Liver (tissue), 9 donors: ENCODE data around the gene POC1A. TPM values are rescaled to one million over a fixed set of nuclear protein-coding genes. Genes with fewer than 3 reads are reported as not detected.
A peak's percentile ranks its signal among the peaks of the same experiment; 100 is the strongest.

Experiments used
- DNase-seq: peaks from one replicate; pipeline ENCODE4 v3.0.0-alpha.2; 2017; ENCODE audit warnings: low spot score
- H3K27ac ChIP-seq, 2 donors: one replicate each; pipeline ENCODE4 v1.7.0; 2013; ENCODE audit warnings: inconsistent platforms in 2 of 2, low read length in 2 of 2, control low read depth in 1 of 2, low read depth in 1 of 2, mild to moderate bottlenecking in 1 of 2
- H3K27me3 ChIP-seq, 4 donors: one replicate each; pipeline versions ENCODE4 v1.6.1 to v1.7.0; 2013; ENCODE audit warnings: low read length in 3 of 4, inconsistent platforms in 1 of 4, mild to moderate bottlenecking in 1 of 4, moderate library complexity in 1 of 4; ENCODE audit not compliant: control insufficient read depth in 4 of 4, insufficient read depth in 4 of 4
- H3K36me3 ChIP-seq, 4 donors: one replicate each; pipeline versions ENCODE4 v1.6.1 to v1.7.0; 2013; ENCODE audit warnings: low read length in 3 of 4, mild to moderate bottlenecking in 3 of 4, low read depth in 1 of 4, moderate library complexity in 1 of 4; ENCODE audit not compliant: control insufficient read depth in 4 of 4, insufficient read depth in 3 of 4
- H3K4me1 ChIP-seq, 4 donors: one replicate each; pipeline versions ENCODE4 v1.6.1 to v1.7.0; 2013; ENCODE audit warnings: low read length in 3 of 4, mild to moderate bottlenecking in 3 of 4, moderate library complexity in 1 of 4; ENCODE audit not compliant: control insufficient read depth in 4 of 4, insufficient read depth in 4 of 4
- H3K4me3 ChIP-seq, 3 donors: one replicate each; pipeline versions ENCODE4 v1.6.1 to v1.7.0; 2013; ENCODE audit warnings: low read length in 3 of 3, control low read depth in 1 of 3, low read depth in 1 of 3, mild to moderate bottlenecking in 1 of 3
- H3K9ac ChIP-seq, 2 donors: one replicate each; pipeline ENCODE4 v1.7.0; 2013; ENCODE audit warnings: low read length in 2 of 2, mild to moderate bottlenecking in 2 of 2, moderate library complexity in 2 of 2, control low read depth in 1 of 2, low read depth in 1 of 2
- H3K9me3 ChIP-seq, 4 donors: one replicate each; pipeline versions ENCODE4 v1.6.1 to v1.7.0; 2013; ENCODE audit warnings: low read length in 3 of 4; ENCODE audit not compliant: control insufficient read depth in 4 of 4
- ATF3 ChIP-seq: IDR thresholded peaks from 2 replicates; pipeline ENCODE4 v1.6.1; 2016; ENCODE audit warnings: antibody characterized with exemption
- CTCF ChIP-seq: fragments of 150-350 bp; IDR thresholded peaks from 2 replicates; pipeline ENCODE4 v1.5.1; 2017; ENCODE audit warnings: improper control_type of control experiment, low read depth, low read length; ENCODE audit not compliant: missing input control
- EGR1 ChIP-seq, 2 donors: IDR thresholded peaks; 2 replicates each; pipeline ENCODE4 v1.6.1; 2016 to 2018; ENCODE audit warnings: antibody characterized with exemption in 2 of 2, low read depth in 2 of 2
- FOXA1 ChIP-seq: IDR thresholded peaks from 2 replicates; pipeline ENCODE4 v1.6.1; 2016; ENCODE audit warnings: antibody characterized with exemption
- FOXA2 ChIP-seq: IDR thresholded peaks from 2 replicates; pipeline ENCODE4 v1.6.1; 2016; ENCODE audit warnings: antibody characterized with exemption
- GABPA ChIP-seq, 2 donors: IDR thresholded peaks in 1 of 2; conservative IDR thresholded peaks in 1 of 2; 2 replicates each; pipeline ENCODE4 v1.6.1; 2016; ENCODE audit warnings: antibody characterized with exemption in 2 of 2, mild to moderate bottlenecking in 1 of 2, moderate library complexity in 1 of 2
- HNF4A ChIP-seq, 2 donors: conservative IDR thresholded peaks; 2 replicates each; pipeline ENCODE4 v1.6.1; 2016; ENCODE audit warnings: antibody characterized with exemption in 2 of 2, mild to moderate bottlenecking in 2 of 2
- HNF4G ChIP-seq: IDR thresholded peaks from 2 replicates; pipeline ENCODE4 v1.6.1; 2016; ENCODE audit warnings: antibody characterized with exemption
- JUND ChIP-seq, 2 donors: IDR thresholded peaks; 2 replicates each; pipeline ENCODE4 v1.6.1; 2016; ENCODE audit warnings: antibody characterized with exemption in 2 of 2
- MAX ChIP-seq: IDR thresholded peaks from 2 replicates; pipeline ENCODE4 v1.6.1; 2016; ENCODE audit warnings: antibody characterized with exemption
- NR2F2 ChIP-seq: IDR thresholded peaks from 2 replicates; pipeline ENCODE4 v1.6.1; 2016; ENCODE audit warnings: antibody characterized with exemption
- RAD21 ChIP-seq, 2 donors: IDR thresholded peaks; 2 replicates each; pipeline ENCODE4 v1.6.1; 2016; ENCODE audit warnings: antibody characterized with exemption in 2 of 2, mild to moderate bottlenecking in 2 of 2
- REST ChIP-seq: IDR thresholded peaks from 2 replicates; pipeline ENCODE4 v1.6.1; 2016; ENCODE audit warnings: antibody characterized with exemption, mild to moderate bottlenecking
- RXRA ChIP-seq, 2 donors: IDR thresholded peaks; 2 replicates each; pipeline ENCODE4 v1.6.1; 2017 to 2018; ENCODE audit warnings: antibody characterized with exemption in 2 of 2, mild to moderate bottlenecking in 1 of 2
- SP1 ChIP-seq: IDR thresholded peaks from 2 replicates; pipeline ENCODE4 v1.6.1; 2018; ENCODE audit warnings: antibody characterized with exemption, mild to moderate bottlenecking
- TAF1 ChIP-seq: conservative IDR thresholded peaks from 2 replicates; pipeline ENCODE4 v1.6.1; 2016; ENCODE audit warnings: antibody characterized with exemption, mild to moderate bottlenecking
- YY1 ChIP-seq: IDR thresholded peaks from 2 replicates; pipeline ENCODE4 v1.6.1; 2016; ENCODE audit warnings: antibody characterized with exemption, mild to moderate bottlenecking
- ZBTB33 ChIP-seq: IDR thresholded peaks from 2 replicates; pipeline ENCODE4 v1.6.1; 2016; ENCODE audit warnings: antibody characterized with exemption
- WGBS: extraction: QIAGEN DNeasy Blood & Tissue Kit; methylation state at CpG from one replicate; pipeline ENCODE4 v1.1.7; 2013; 5-methylcytosine and 5-hydroxymethylcytosine counted together
- polyA plus RNA-seq, 2 donors: library from polyadenylated mRNA; stranded (reverse) in 1 of 2; unstranded in 1 of 2; fragments of 200-250 nt in 1 of 2; fragments of >200 nt in 1 of 2; fragmentation: Nextera tagmentation in 1 of 2; extraction: Ambion mirVana in 1 of 2; gene quantifications; one replicate each; pipeline versions ENCODE4 v1.2.1 to v1.2.3, GENCODE V29; 2013 to 2015
- total RNA-seq, 2 donors: library from RNA; depleted of rRNA; stranded (reverse); fragments of >200 nt; gene quantifications; one replicate each; pipeline ENCODE4 v1.2.3, GENCODE V29; 2014
- donor health status: healthy.
- donor health status: healthy.
- donor health status: healthy.
- donor health status: healthy.
- donor health status: healthy.

Gene POC1A
- total and polyA plus RNA-seq, 4 donors = 1.4 to 12.7 (median 4.8) TPM

GRCh38 chr3:52185311-52185710 is 31.1 kb upstream of the POC1A start:
- peaks cover 17 to 46% (median 28%) of the 10 kb centered on the region in 4 donors for H3K4me1 ChIP-seq
- H3K36me3 ChIP-seq = no peaks in the 10 kb centered on the region
- DNase-seq = peak; percentile 29
- H3K9me3 ChIP-seq = no peaks in the 10 kb centered on the region
- 96% methylated on average over 6 of the region's 6 CpGs for WGBS
- TF ChIP-seq HNF4A (conservative IDR thresholded peaks at IDR 0.05) = no peak
- TF ChIP-seq CTCF = no peak
- TF ChIP-seq ZBTB33 = no peak
- no peak for TF ChIP-seq YY1
- TF ChIP-seq ATF3 = no peak
- no peak for TF ChIP-seq NR2F2
- no peak for TF ChIP-seq GABPA (IDR thresholded peaks at IDR 0.05 in 1 of 2, conservative IDR thresholded peaks at IDR 0.05 in 1 of 2)
- TF ChIP-seq RXRA (IDR thresholded peaks at IDR 0.05) = no peak
- no peak for TF ChIP-seq REST
- TF ChIP-seq HNF4G = no peak
- no peak for TF ChIP-seq JUND (IDR thresholded peaks at IDR 0.05)
- no peak for TF ChIP-seq SP1
- TF ChIP-seq FOXA1 = no peak
- TF ChIP-seq EGR1 (IDR thresholded peaks at IDR 0.05; ENCODE audit: low read depth in 2 of 2) = no peak
- TF ChIP-seq MAX = no peak
- no peak for TF ChIP-seq RAD21 (IDR thresholded peaks at IDR 0.05)
- TF ChIP-seq FOXA2 = no peak
- no peak for TF ChIP-seq TAF1
- no peak overlapping the region for H3K9ac ChIP-seq
- H3K27ac ChIP-seq = no peak overlapping the region
- H3K27me3 ChIP-seq = no peaks in the 10 kb centered on the region
- H3K4me3 ChIP-seq = no peak overlapping the region
